ENCODE data around the gene CERS6. TPM values are rescaled to one million over a fixed set of nuclear protein-coding genes. Genes with fewer than 3 reads are reported as not detected.

The CERS6 gene
- polyA plus RNA-seq, 1 donor (not counting 4 experiments of a cell fraction or from before 2014, with no cell fraction given), result 19.5 TPM

DNA sequence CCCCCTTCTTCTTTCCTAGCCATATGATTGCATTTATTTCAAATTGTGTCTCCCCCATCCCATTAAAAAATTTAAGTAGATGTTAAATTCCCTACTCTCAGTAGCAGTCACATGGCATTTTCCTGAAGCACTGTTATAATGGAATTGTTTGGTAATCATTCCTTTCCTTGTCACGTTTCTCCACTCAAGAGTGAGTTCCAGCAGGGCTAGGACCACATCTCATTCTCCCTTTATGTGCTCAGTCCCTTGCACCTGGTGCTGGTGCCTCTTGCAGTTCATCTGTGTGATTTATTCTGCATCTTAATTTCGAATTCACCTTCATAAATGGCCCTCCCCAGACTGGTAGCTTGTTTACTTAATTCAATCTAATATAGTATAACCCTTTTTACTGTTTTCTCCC is 276.0 kb downstream of the CERS6 start:
- no peaks in the 10 kb centered on the region for H3K27me3 ChIP-seq (ENCODE audit: control insufficient read depth, extremely low read depth, insufficient read depth, low read length)
- no peaks in the 10 kb centered on the region for H3K36me3 ChIP-seq (ENCODE audit: control insufficient read depth in 2 of 2, extremely low read depth in 1 of 2, insufficient read depth in 2 of 2, low read length in 2 of 2)
- no peak for DNase-seq (ENCODE audit: low read depth, low spot score)
- H3K4me2 ChIP-seq (ENCODE audit: control insufficient read depth, extremely low read depth, insufficient read depth, low read depth, low read length), result no peak overlapping the region
- no peak overlapping the region for H3K9ac ChIP-seq (ENCODE audit: control insufficient read depth, extremely low read depth, insufficient read depth, low read length)
- no peak overlapping the region for H3K27ac ChIP-seq (ENCODE audit: control insufficient read depth, insufficient read depth, low read length)
- no peaks in the 10 kb centered on the region for H3K9me1 ChIP-seq (ENCODE audit: control insufficient read depth, extremely low read depth, insufficient read depth, low read length)
- TF ChIP-seq, protein P1, sequence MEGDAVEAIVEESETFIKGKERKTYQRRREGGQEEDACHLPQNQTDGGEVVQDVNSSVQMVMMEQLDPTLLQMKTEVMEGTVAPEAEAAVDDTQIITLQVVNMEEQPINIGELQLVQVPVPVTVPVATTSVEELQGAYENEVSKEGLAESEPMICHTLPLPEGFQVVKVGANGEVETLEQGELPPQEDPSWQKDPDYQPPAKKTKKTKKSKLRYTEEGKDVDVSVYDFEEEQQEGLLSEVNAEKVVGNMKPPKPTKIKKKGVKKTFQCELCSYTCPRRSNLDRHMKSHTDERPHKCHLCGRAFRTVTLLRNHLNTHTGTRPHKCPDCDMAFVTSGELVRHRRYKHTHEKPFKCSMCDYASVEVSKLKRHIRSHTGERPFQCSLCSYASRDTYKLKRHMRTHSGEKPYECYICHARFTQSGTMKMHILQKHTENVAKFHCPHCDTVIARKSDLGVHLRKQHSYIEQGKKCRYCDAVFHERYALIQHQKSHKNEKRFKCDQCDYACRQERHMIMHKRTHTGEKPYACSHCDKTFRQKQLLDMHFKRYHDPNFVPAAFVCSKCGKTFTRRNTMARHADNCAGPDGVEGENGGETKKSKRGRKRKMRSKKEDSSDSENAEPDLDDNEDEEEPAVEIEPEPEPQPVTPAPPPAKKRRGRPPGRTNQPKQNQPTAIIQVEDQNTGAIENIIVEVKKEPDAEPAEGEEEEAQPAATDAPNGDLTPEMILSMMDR (optimal IDR thresholded peaks at IDR 0.05 in 1 of 3, IDR thresholded peaks at IDR 0.05 in 1 of 3, conservative IDR thresholded peaks at IDR 0.05 in 1 of 3; ENCODE audit: extremely low read depth in 1 of 3, insufficient read depth in 2 of 3, low read length in 3 of 3), result no peak
- TF ChIP-seq EZH2 (IDR thresholded peaks at IDR 0.05; ENCODE audit: low read length), result no peak
- H4K20me1 ChIP-seq (ENCODE audit: control insufficient read depth, extremely low read depth, insufficient read depth, low read length), result no peaks in the 10 kb centered on the region
- no peaks in the 10 kb centered on the region for H3K9me3 ChIP-seq (ENCODE audit: control insufficient read depth, low read depth, low read length)
- FAIRE-seq, result no peak
- no peaks in the 10 kb centered on the region for H3K4me1 ChIP-seq (ENCODE audit: control insufficient read depth, extremely low read depth, insufficient read depth, low read length)
- H2AFZ ChIP-seq (ENCODE audit: control insufficient read depth, low read length), result no peak overlapping the region
- dilution Hi-C loops (cut with MboI; ENCODE audit: extremely low pct_ligation_motif_present, low sequenced_read_pairs), result no loop called here
- no peaks in the 10 kb centered on the region for H3K79me2 ChIP-seq (ENCODE audit: control insufficient read depth, insufficient read depth, low read length)
- no peak overlapping the region for H3K4me3 ChIP-seq (ENCODE audit: control insufficient read depth in 2 of 3, extremely low read depth in 1 of 3, insufficient read depth in 2 of 3, low read depth in 1 of 3, low read length in 3 of 3)

DNA sequence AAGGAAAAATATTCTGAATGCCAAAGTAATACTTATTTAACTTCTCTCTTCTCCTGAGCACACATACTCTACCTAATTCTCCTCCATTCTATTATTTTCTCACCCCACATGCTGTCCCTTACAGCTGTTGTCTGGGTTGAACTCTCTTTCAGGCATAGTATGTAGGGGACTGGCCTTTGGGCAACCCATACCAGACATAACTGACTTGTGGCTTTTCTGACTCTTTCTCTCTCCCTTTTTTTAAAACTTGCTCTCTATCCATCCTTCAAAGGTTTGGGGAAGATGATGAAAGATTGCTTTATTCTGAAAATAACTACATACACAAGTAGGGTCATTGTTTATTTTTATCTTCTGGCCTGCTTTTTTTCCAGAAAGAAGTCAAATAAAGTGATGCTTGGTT is 276.4 kb downstream of the CERS6 start:
- no peaks in the 10 kb centered on the region for H3K79me2 ChIP-seq (ENCODE audit: control insufficient read depth, insufficient read depth, low read length)
- H3K27me3 ChIP-seq (ENCODE audit: control insufficient read depth, extremely low read depth, insufficient read depth, low read length), result no peaks in the 10 kb centered on the region
- H3K36me3 ChIP-seq (ENCODE audit: control insufficient read depth in 2 of 2, extremely low read depth in 1 of 2, insufficient read depth in 2 of 2, low read length in 2 of 2), result no peaks in the 10 kb centered on the region
- no peaks in the 10 kb centered on the region for H3K9me1 ChIP-seq (ENCODE audit: control insufficient read depth, extremely low read depth, insufficient read depth, low read length)
- H3K4me2 ChIP-seq (ENCODE audit: control insufficient read depth, extremely low read depth, insufficient read depth, low read depth, low read length), result no peak overlapping the region
- DNase-seq (ENCODE audit: low read depth, low spot score) (no peak), FAIRE-seq (no peak)
- H3K4me1 ChIP-seq (ENCODE audit: control insufficient read depth, extremely low read depth, insufficient read depth, low read length), result no peaks in the 10 kb centered on the region
- no peak overlapping the region for H3K4me3 ChIP-seq (ENCODE audit: control insufficient read depth in 2 of 3, extremely low read depth in 1 of 3, insufficient read depth in 2 of 3, low read depth in 1 of 3, low read length in 3 of 3)
- no peaks in the 10 kb centered on the region for H4K20me1 ChIP-seq (ENCODE audit: control insufficient read depth, extremely low read depth, insufficient read depth, low read length)
- H3K9ac ChIP-seq (ENCODE audit: control insufficient read depth, extremely low read depth, insufficient read depth, low read length), result no peak overlapping the region
- dilution Hi-C loops (cut with MboI; ENCODE audit: extremely low pct_ligation_motif_present, low sequenced_read_pairs), result no loop called here
- H3K9me3 ChIP-seq (ENCODE audit: control insufficient read depth, low read depth, low read length), result no peaks in the 10 kb centered on the region
- H3K27ac ChIP-seq (ENCODE audit: control insufficient read depth, insufficient read depth, low read length), result no peak overlapping the region
- no peak overlapping the region for H2AFZ ChIP-seq (ENCODE audit: control insufficient read depth, low read length)
- TF ChIP-seq, protein P1 (optimal IDR thresholded peaks at IDR 0.05 in 1 of 3, IDR thresholded peaks at IDR 0.05 in 1 of 3, conservative IDR thresholded peaks at IDR 0.05 in 1 of 3; ENCODE audit: extremely low read depth in 1 of 3, insufficient read depth in 2 of 3, low read length in 3 of 3), result no peak
- TF ChIP-seq EZH2 (IDR thresholded peaks at IDR 0.05; ENCODE audit: low read length), result no peak
